ENCODE measurements around the gene ST7L.

The ST7L gene

DNA sequence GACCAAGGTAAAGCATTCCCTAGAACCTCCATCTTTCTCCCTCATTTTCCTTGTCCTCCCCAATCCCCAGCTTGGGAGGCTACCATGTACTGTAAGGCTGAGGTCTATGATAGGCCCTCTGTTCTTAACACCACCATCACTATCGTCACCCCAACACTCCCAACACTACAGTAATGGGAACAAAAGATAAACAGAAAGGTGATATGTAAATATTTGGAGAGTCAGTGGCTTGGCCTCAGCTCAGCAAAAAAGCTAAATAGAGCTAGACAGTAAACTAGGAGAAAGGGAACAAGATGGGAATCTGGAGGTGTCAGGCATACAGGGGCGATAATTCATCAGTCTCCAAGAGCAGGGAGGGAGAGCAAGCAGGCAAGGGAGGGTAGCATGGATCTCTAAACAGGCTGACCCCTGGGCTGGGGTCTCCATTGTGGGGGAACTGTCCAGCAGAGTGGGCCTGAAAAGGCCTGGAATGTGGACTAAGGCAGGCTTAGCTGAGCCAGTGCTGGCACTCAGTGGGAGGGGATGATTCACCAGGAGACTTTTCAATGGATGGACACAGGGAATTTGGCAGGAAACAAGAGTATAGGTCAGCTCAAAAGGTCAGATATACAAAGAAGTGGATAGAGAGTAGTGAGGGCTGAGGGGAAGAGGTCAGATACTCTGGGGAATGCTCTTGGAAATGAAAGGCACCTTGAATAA lies 103.5 kb downstream of the ST7L start:
- DNase-seq (ENCODE audit: low spot score), result no peak

DNA sequence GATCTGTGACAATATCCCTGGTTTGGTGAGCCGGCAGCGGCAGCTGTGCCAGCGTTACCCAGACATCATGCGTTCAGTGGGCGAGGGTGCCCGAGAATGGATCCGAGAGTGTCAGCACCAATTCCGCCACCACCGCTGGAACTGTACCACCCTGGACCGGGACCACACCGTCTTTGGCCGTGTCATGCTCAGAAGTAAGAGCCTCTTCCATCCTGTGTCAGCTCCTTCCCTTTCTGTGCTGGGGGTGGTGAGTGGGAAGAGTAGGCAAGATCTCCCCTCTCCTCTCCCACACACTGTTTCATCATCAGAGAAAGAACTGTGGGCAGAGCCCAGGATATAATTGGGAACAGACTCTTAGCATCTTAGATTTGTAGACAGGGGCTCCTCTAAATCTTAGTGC lies 104.0 kb downstream of the ST7L start:
- no peak for DNase-seq (ENCODE audit: low spot score)

- DNase-seq (ENCODE audit: low spot score), result no peak
These were observed 105.7 kb downstream of the ST7L start for GRCh38 chr1:112513112-112513870.

DNA sequence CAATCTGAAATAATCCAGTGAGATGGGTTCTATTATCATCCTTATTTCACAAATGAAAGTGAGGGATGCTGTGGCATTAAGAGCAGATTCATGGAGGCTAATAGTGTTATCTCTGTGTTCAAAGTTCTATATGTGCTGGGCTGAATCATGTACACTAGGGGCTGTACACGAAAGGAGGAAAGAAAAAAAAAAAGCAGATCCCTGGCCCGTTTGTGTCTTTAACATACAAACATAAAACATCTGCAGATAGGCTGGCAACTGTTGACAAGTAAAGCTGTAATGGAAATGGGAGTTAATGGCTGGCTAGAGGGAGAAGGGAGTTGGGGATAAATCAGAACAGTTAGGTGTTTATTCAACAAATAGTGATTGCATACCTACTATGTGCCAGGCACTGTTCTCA lies 107.0 kb downstream of the ST7L start:
- DNase-seq (ENCODE audit: low spot score), result no peak

DNA sequence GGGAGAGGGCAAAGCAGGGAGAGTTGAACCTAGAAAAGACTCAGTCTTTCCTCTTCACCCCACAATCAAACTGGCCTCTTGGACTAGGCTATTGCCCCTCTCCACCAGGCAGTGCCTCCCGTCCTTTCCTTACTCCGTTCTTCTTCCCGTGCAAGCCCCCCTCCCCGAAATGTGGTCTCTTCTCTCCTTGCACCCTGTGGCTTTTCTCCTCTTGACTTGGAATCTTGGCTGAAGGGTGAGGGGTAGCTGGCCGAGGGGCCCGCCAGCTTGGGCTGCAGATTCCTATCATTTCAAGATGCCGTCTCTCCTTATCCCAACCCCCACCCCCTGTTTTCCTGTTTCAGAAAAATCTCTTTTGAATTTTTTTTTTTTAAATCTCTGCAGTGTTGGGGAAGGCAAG lies 108.6 kb downstream of the ST7L start:
- no peak for DNase-seq (ENCODE audit: low spot score)

GRCh38 chr1:112509660-112510178 lies 109.2 kb downstream of the ST7L start:
- no peak for DNase-seq (ENCODE audit: low spot score)

- no peak for DNase-seq (ENCODE audit: low spot score)
These were observed 109.8 kb downstream of the ST7L start for GRCh38 chr1:112509005-112509659.

- peak; percentile 36 for DNase-seq (ENCODE audit: low spot score)
These were observed 110.5 kb downstream of the ST7L start, which contains the start of gene WNT2B for GRCh38 chr1:112508278-112509004. WNT2B (plus strand) TSS chr1:112508965; CDS start chr1:112509263, 298 bp downstream.

DNA sequence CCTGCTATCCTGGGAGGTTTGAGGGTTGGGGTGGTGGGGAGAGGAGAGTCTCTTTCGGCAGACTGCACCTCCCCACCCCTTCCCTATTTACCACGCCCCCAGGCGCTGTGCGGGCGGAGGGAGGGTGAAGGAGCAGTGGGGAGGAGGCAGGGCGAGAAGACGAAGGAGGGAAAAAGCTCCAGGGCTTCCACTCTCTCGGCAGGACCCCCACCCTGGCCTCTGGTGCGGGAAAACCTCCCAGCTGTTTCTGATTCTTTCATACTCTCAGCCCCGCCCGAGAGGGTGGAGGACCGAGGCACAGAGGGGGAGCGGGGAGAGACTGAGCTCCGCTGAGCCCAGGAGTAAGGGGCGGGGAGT lies 111.0 kb downstream of the ST7L start:
- peak; percentile 12 for DNase-seq (ENCODE audit: low spot score)

DNA sequence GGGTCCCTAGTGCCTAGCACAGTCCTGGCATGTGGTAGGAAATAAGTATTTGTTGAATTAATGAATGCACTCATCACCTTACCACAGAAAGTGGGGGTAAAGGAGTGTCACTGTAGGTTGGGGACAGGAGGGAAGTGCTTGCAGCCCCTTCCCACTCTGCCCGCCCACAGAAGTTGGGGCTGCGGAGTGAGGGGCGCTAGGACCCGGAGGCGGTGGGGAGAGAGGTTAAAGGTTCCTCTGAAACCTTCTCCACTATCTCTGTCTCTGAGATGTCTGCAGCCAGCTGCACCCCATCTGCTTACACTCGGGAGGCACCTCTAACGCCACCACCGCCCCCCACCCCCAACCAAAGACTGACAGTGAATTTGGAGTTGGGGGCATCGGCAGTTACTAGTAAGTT lies 111.6 kb downstream of the ST7L start:
- no peak for DNase-seq (ENCODE audit: low spot score)

- no peak for DNase-seq (ENCODE audit: low spot score)
These were observed 112.2 kb downstream of the ST7L start for GRCh38 chr1:112506731-112507130.

GRCh38 chr1:112506306-112506705 lies 112.6 kb downstream of the ST7L start:
- DNase-seq (ENCODE audit: low spot score), result no peak

- no peak for DNase-seq (ENCODE audit: low spot score)
These were observed 113.1 kb downstream of the ST7L start for GRCh38 chr1:112505878-112506277.

- DNase-seq (ENCODE audit: low spot score), result no peak
These were observed 113.5 kb downstream of the ST7L start for GRCh38 chr1:112505400-112505785.

GRCh38 chr1:112504661-112505399 lies 114.1 kb downstream of the ST7L start:
- no peak for DNase-seq (ENCODE audit: low spot score)

GRCh38 chr1:112504001-112504660 lies 114.8 kb downstream of the ST7L start:
- DNase-seq (ENCODE audit: low spot score), result no peak

GRCh38 chr1:112502826-112503225 lies 116.1 kb downstream of the ST7L start:
- no peak for DNase-seq (ENCODE audit: low spot score)

- peak; percentile 43 for DNase-seq (ENCODE audit: low spot score)
These were observed 116.9 kb downstream of the ST7L start for GRCh38 chr1:112501810-112502641.

- no peak for DNase-seq (ENCODE audit: low spot score)
These were observed 122.7 kb downstream of the ST7L start for GRCh38 chr1:112496290-112496689.

- no peak for DNase-seq (ENCODE audit: low spot score)
These were observed 125.6 kb downstream of the ST7L start for GRCh38 chr1:112493351-112493750.
